Smooth muscle cell of the coronary artery (primary cell): ENCODE measurements around the gene NME2. TPM values are rescaled to one million over a fixed set of nuclear protein-coding genes. Genes with fewer than 3 reads are reported as not detected.

ENCODE experiments used
- total RNA-seq: library from RNA; depleted of rRNA; stranded (reverse); fragments of >200 nt; gene quantifications from 2 replicates; pipeline ENCODE4 v1.2.3, GENCODE V29; 2014; ENCODE audit warnings: low replicate concordance

The NME2 gene
- 825 and 834 TPM in 2 replicates for total RNA-seq

GRCh38 chr17:51166198-51166986 lies at the start of gene NME2:
Gene NME2, plus strand, starts transcription at chr17:51166411. Its CDS starts 420 bp downstream, at chr17:51166831.

GRCh38 chr17:51120739-51121619 lies 45.2 kb upstream of the NME2 start, which contains the start of gene SPAG9:
Gene SPAG9, minus strand, starts transcription at chr17:51120868. Its CDS starts 212 bp downstream, at chr17:51120656.

GRCh38 chr17:51153210-51154072 lies 12.8 kb upstream of the NME2 start, which contains the start of gene NME1:
Gene NME1, plus strand, starts transcription at chr17:51153559. Its CDS starts 2,096 bp downstream, at chr17:51155655.

Other genes with a start within 250 kb of the NME2 start
- 94.9 and 120 TPM in 2 replicates for gene SPAG9, start 45.5 kb upstream of the NME2 start, total RNA-seq
- gene NME1, start 12.9 kb upstream of the NME2 start, total RNA-seq: 72.3 and 198 TPM in 2 replicates
- 7.4 and 11.3 TPM in 2 replicates for gene MBTD1, start 93.6 kb downstream of the NME2 start, total RNA-seq
- 19.2 and 34.0 TPM in 2 replicates for gene UTP18, start 94.1 kb downstream of the NME2 start, total RNA-seq